ENCODE measurements around the gene SDK2.
"Not testable (repeated sequence)": the region's sequence is repeated elsewhere in the genome, so short reads cannot be mapped to it uniquely, and the experiment has no call there.

Gene SDK2

DNA sequence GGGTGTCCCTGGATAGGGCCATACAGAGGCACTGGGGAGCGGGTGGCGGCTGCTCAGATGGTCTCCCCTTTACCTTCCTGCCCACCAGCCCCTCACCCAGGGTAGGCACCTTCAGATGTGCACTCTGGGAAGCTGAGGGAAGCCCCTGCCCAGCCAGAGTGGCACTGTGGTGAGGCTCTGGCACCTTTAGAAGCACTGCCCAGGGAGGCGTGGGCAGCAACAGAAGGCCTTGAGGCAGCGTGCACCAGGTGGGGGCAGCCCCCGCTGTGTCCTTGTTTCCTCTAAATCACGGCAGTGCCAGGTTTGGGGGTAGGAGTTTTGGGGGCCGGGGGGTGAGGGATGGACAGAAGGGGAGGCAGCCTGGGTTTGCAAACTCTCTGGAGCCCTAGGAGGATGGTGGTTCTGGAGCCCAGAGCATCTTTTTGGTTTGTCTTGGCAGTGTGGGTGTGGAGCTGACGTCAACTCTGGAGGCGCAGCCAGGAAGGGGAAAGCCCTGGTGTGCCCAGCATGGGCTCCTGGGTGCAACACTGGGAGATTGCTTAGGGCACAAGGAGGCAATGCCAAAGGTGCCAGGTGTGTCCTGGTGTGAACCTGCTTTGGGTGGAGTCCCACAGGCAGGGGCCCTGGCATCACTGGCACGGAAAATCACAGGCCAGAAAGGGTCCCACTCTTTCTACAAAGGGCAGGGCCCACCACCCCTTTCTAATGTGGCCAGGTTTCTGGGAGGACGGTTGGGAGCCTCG lies 309.3 kb downstream of the SDK2 start:
- H3K4me3 ChIP-seq (ENCODE audit: low read length), result no peak overlapping the region
- no peak for DNase-seq (ENCODE audit: low read depth)
- TF ChIP-seq, protein P1, sequence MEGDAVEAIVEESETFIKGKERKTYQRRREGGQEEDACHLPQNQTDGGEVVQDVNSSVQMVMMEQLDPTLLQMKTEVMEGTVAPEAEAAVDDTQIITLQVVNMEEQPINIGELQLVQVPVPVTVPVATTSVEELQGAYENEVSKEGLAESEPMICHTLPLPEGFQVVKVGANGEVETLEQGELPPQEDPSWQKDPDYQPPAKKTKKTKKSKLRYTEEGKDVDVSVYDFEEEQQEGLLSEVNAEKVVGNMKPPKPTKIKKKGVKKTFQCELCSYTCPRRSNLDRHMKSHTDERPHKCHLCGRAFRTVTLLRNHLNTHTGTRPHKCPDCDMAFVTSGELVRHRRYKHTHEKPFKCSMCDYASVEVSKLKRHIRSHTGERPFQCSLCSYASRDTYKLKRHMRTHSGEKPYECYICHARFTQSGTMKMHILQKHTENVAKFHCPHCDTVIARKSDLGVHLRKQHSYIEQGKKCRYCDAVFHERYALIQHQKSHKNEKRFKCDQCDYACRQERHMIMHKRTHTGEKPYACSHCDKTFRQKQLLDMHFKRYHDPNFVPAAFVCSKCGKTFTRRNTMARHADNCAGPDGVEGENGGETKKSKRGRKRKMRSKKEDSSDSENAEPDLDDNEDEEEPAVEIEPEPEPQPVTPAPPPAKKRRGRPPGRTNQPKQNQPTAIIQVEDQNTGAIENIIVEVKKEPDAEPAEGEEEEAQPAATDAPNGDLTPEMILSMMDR (conservative IDR thresholded peaks at IDR 0.05; ENCODE audit: low read depth, low read length), result no peak

DNA sequence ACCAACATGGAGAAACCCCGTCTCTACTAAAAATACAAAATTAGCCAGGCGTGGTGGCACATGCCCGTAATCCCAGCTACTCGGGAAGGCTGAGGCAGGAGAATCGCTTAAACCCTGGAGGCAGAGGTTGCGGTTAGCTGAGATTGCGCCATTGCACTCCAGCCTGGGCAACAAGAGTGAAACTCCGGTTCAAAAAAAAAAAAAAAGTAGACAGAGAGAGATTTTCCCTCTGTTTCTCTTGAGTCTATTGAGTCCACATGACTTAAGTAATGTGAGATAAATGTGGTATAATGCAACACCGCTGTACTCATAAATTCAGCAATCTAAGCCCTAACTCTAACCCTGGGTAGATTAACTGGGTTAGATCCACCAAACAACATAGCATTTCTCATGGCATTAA lies 310.8 kb downstream of the SDK2 start:
- not testable (repeated sequence) for DNase-seq (ENCODE audit: low read depth)

DNA sequence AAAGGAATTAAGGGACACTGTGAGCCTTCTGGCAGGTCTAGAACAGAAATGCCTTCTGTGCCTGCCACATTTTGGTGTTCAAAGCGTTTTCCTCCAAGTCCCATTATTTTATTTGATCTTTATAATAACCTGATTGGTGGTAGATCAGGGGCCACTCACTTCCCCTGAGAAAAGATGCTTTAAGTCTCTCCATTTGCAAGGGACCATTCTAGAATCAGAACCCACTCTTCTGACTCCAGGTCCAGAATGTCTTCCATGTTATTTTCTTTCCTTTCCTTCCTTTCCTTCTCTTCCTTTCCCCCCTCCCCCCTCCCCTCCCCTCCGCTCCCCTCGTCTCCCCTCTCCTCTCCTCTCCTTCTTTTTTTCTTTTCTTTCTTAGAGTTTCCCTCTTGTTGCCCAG lies 313.2 kb downstream of the SDK2 start:
- H3K4me3 ChIP-seq (ENCODE audit: low read length), result no peak overlapping the region
- no peak for DNase-seq (ENCODE audit: low read depth)
- TF ChIP-seq, protein P1 (conservative IDR thresholded peaks at IDR 0.05; ENCODE audit: low read depth, low read length), result no peak

More for the DNA sequence above, 310.8 kb downstream of the SDK2 start:
- H3K4me3 ChIP-seq (ENCODE audit: low read length), result not testable (repeated sequence)

DNA sequence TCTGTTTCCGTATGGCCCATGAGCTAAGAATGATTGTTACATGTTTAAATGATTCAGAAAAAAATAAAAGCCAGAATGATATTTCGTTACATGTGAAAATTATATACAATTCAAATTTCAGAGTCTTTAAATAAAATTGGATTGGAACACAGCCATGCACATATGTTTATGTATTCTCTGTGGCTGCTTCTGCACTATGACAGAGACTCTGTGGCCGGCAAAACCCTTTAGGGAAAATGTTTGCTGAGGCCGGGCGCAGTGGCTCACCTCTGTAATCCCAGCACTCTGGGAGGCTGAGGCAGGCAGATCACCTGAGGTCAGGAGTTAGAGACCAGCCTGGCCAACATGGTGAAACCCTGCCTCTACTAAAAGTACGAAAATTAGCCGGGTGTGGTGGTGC lies 316.6 kb downstream of the SDK2 start:
- TF ChIP-seq, protein P1 (conservative IDR thresholded peaks at IDR 0.05; ENCODE audit: low read depth, low read length), result no peak
- no peak overlapping the region for H3K4me3 ChIP-seq (ENCODE audit: low read length)
- DNase-seq (ENCODE audit: low read depth), result no peak

DNA sequence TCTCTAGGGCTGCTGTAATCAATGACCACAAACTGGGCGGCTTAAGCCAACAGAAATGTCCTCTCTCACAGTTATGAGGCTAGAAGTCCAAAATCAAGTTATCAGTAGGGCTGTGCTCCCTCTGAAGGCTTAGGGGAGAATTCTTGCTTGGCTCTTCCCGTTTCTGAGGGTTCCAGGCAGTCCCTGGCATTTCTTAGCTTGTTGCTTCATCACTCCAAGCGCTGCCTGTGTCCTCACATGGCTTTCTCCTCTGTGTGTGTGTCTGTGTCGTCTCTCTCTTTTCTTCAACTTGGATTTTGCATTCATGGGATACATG lies 318.8 kb downstream of the SDK2 start:
- H3K4me3 ChIP-seq (ENCODE audit: low read length), result no peak overlapping the region
- DNase-seq (ENCODE audit: low read depth), result no peak
- TF ChIP-seq, protein P1 (conservative IDR thresholded peaks at IDR 0.05; ENCODE audit: low read depth, low read length), result no peak

DNA sequence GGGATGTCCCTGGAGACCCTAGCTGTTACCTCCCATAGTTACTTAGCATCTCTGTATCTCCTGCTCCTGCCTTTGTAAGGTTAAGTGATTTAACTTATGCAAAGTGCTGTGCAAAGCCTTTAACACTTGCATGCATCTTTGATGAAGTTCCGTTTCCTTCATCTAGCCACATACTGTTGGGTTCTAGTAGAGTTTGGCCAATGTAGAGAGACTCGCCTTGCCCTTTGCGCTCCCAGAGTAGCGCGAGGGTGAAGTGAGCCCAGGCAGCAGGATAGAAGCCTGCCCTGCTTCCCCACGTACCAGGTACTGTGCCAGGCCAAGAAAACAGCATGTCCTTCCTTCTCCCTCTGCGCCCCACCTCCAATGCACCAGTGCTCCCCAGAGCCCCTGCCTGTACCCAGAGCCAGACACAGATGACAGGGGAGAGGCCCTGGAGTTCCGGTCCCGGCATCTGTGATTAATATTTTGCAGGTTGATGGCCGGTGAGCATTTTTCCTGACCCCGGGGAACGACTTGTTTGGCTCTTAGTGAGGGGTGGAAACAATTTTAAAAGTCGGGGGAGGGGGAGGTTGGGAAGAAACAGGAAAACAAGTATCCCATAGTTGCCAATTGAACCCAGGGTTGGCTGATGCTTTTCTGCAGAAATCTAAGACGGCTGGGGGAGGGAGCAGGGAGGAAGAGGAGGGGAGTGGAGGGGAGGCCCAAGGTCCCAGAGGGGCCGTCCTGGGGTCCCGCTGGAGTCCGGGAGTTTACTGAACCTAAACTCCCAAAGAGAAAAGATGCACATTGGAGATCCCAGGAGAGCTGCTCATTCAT lies 319.3 kb downstream of the SDK2 start:
- H3K4me3 ChIP-seq (ENCODE audit: low read length), result no peak overlapping the region
- TF ChIP-seq, protein P1 (conservative IDR thresholded peaks at IDR 0.05; ENCODE audit: low read depth, low read length), result no peak

DNA sequence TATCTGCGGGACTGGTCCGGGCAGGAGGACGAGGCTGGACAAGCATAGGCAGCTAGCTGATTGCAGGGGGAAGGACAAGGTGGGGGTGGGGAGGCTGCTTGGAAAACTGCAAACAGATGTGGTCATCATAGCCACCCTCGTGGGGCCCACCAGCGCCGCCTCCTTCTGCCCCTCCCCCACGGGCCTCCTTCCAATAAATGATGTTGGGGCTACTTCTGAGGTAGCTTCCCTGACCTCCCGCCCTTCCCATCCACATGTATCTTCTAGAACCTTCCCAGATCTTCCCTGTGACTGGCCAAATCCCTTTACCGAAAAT lies 320.1 kb downstream of the SDK2 start:
- no peak overlapping the region for H3K4me3 ChIP-seq (ENCODE audit: low read length)
- TF ChIP-seq, protein P1 (conservative IDR thresholded peaks at IDR 0.05; ENCODE audit: low read depth, low read length), result no peak
- DNase-seq (ENCODE audit: low read depth), result no peak

More for the DNA sequence above, 319.3 kb downstream of the SDK2 start:
- no peak for DNase-seq (ENCODE audit: low read depth)
